ENCODE results near the gene ZNF771. TPM values are rescaled to one million over a fixed set of nuclear protein-coding genes. Genes with fewer than 3 reads are reported as not detected.

ZNF771 gene
- total RNA-seq, 2 donors from 2014 or later: 21.8 to 25.7 TPM

DNA sequence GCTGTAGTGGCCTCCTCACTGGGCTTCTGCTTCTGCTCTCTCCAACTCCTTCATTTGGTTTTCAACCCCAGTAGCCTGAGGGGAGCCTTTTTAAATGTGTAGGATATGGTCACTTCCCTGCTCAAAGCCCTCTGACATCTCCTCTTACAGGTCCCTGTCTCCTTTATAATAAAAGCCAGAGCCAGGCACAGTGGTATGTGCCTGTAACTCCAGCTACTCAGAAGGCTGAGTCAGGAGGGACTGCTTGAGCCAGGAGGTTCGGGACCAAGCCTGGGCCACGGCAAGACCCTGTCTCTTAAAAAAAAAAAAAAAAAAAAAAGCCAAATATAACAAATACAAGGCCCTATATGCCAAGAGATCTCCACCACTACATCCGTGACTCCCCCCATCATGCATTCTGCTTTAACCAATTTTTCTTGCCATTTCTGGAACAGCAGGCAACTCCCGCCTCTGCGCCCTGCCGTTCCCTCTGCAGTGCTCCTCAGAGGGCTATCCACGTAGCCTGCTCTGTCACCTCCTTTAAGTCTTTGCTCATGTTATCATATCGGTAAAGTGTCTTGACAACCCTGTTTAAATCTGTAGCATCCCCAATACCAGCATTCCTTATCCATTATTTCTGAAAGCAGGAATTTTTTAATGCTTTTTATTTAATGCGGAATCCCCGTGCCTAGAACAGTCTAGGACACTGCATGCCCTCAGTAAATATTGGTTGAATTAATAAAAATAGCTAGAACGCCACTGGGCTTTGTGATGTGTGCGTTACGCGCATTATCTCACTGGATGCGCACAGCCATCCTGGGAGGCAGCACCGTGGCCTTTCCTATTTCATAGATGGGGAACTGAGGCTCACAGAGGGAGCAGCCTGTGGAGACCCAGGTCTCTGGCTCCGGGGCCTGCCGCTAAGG, 9.5 kb downstream of the ZNF771 start:
- no peak for DNase-seq (ENCODE audit: low spot score)
- ATAC-seq (ENCODE audit: insufficient number of reproducible peaks, low FRiP score, low read depth): no peak
- peaks cover 5% of the 10 kb centered on the region for H3K36me3 ChIP-seq
- H3K27me3 ChIP-seq (replicated peaks; ENCODE audit: insufficient read depth): no peaks in the 10 kb centered on the region
- TF ChIP-seq, protein P1, sequence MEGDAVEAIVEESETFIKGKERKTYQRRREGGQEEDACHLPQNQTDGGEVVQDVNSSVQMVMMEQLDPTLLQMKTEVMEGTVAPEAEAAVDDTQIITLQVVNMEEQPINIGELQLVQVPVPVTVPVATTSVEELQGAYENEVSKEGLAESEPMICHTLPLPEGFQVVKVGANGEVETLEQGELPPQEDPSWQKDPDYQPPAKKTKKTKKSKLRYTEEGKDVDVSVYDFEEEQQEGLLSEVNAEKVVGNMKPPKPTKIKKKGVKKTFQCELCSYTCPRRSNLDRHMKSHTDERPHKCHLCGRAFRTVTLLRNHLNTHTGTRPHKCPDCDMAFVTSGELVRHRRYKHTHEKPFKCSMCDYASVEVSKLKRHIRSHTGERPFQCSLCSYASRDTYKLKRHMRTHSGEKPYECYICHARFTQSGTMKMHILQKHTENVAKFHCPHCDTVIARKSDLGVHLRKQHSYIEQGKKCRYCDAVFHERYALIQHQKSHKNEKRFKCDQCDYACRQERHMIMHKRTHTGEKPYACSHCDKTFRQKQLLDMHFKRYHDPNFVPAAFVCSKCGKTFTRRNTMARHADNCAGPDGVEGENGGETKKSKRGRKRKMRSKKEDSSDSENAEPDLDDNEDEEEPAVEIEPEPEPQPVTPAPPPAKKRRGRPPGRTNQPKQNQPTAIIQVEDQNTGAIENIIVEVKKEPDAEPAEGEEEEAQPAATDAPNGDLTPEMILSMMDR (IDR thresholded peaks at IDR 0.05): no peak
- peaks cover 4 to 14% of the 10 kb centered on the region in 2 donors for H3K4me1 ChIP-seq (ENCODE audit: control insufficient read depth in 1 of 2, low read depth in 2 of 2)
- H3K27ac ChIP-seq: peak overlapping the region; percentile 34 to 49
- no peaks in the 10 kb centered on the region for H3K9me3 ChIP-seq
- H3K4me3 ChIP-seq: peak overlapping the region; percentile 68

DNA sequence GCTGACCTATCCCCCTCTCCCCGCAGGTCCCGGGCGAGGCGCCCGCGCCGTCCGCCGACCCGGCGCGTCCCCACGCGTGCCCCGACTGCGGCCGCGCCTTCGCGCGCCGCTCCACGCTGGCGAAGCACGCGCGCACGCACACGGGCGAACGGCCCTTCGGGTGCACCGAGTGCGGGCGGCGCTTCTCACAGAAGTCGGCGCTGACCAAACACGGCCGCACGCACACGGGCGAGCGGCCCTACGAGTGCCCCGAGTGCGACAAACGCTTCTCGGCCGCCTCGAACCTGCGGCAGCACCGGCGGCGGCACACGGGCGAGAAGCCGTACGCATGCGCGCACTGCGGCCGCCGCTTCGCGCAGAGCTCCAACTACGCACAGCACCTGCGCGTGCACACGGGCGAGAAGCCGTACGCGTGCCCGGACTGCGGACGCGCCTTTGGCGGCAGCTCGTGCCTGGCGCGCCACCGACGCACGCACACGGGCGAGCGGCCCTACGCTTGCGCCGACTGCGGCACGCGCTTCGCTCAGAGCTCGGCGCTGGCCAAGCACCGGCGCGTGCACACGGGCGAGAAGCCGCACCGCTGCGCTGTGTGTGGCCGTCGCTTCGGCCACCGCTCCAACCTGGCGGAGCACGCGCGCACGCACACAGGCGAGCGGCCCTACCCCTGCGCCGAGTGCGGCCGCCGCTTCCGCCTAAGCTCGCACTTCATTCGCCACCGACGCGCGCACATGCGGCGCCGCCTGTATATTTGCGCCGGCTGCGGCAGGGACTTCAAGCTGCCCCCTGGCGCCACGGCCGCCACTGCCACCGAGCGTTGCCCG, 10.3 kb downstream of the ZNF771 start:
- H3K4me1 ChIP-seq (ENCODE audit: control insufficient read depth in 1 of 2, low read depth in 2 of 2): peaks cover 4 to 14% of the 10 kb centered on the region in 2 donors
- DNase-seq (ENCODE audit: low spot score) (peak; percentile 15), ATAC-seq (ENCODE audit: insufficient number of reproducible peaks, low FRiP score, low read depth) (no peak)
- TF ChIP-seq, protein P1 (IDR thresholded peaks at IDR 0.05): peak; percentile 23
- H3K9me3 ChIP-seq: no peaks in the 10 kb centered on the region
- H3K36me3 ChIP-seq: peaks cover 4% of the 10 kb centered on the region
- H3K27ac ChIP-seq: peak overlapping the region; percentile 34 to 49
- peak overlapping the region; percentile 68 for H3K4me3 ChIP-seq
- H3K27me3 ChIP-seq (replicated peaks; ENCODE audit: insufficient read depth): no peaks in the 10 kb centered on the region

DNA sequence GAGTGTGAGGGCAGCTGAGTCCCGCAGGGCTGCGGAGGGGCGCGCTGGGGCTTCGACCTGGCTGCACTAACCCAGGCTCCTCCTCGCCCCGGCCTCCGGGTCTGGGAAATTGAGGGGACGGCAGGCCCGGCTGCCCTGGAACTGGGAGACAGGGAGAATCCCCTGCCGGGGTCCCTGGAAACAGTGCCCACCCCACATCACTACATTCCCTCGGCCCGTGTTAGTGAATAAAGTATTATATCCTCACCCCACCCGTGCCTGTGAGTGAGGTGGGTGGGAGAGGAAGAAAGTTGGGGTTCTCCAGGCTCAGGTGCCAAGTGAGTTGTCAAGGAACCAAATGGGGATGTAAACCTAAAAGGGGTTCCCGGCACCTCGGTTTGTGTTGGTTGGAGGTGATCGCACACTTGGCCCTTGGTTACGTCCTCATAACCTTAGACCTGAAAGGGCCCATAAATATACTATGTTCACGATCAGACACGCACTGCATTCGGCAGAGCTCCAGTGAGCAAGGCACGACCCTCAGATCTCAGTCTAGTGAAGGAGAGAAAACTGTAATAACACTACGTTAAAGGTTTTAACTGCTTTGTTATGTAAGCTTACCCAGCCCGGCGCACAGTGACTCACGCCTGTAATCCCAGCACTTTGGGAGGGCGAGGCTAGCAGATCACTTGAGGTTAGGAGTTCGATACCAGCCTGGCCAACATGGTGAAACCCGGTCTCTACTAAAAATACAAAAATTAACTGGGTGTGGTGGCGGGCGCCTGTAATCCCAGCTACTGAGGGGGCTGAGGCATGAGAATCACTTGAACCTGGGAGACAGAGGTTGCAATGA, 11.2 kb downstream of the ZNF771 start:
- peaks cover 4% of the 10 kb centered on the region for H3K36me3 ChIP-seq
- ATAC-seq (ENCODE audit: insufficient number of reproducible peaks, low FRiP score, low read depth): no peak
- H3K27ac ChIP-seq: peak overlapping the region; percentile 27 to 34
- no peaks in the 10 kb centered on the region for H3K27me3 ChIP-seq (replicated peaks; ENCODE audit: insufficient read depth)
- TF ChIP-seq, protein P1 (IDR thresholded peaks at IDR 0.05): no peak
- H3K9me3 ChIP-seq: no peaks in the 10 kb centered on the region
- H3K4me3 ChIP-seq: peak overlapping the region; percentile 68
- no peak for DNase-seq (ENCODE audit: low spot score)
- peaks cover 4 to 14% of the 10 kb centered on the region in 2 donors for H3K4me1 ChIP-seq (ENCODE audit: control insufficient read depth in 1 of 2, low read depth in 2 of 2)

DNA sequence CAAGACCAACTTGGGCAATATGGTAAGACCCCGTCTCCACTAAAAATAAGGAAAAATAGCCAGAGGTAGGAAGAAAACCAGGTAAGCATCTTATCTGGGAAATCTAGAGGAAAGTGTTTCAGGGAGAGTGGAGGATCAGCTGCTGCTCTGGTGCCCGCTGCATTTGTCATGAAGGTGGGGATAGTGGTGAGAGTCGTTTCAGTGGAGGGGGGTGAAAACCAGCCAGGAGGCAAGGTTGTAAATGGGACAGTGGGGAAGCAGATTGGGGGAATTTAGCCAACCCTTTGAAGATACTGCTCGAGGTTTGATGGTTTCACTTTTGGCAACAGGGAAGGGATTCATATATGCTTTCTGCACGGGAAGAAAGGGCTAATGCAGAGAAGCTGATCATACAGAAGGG, 13.6 kb downstream of the ZNF771 start:
- H3K4me3 ChIP-seq: no peak overlapping the region
- H3K27ac ChIP-seq: no peak overlapping the region
- peaks cover 4 to 14% of the 10 kb centered on the region in 2 donors for H3K4me1 ChIP-seq (ENCODE audit: control insufficient read depth in 1 of 2, low read depth in 2 of 2)
- H3K27me3 ChIP-seq (replicated peaks; ENCODE audit: insufficient read depth): no peaks in the 10 kb centered on the region
- TF ChIP-seq, protein P1 (IDR thresholded peaks at IDR 0.05): no peak
- H3K36me3 ChIP-seq: peaks cover 4% of the 10 kb centered on the region
- ATAC-seq (ENCODE audit: insufficient number of reproducible peaks, low FRiP score, low read depth) (no peak), DNase-seq (ENCODE audit: low spot score) (no peak)
- H3K9me3 ChIP-seq: no peaks in the 10 kb centered on the region

Data from thoracic aorta (tissue), 2 donors.